Endothelial cell of umbilical vein (primary cell): ENCODE measurements around the gene SYNE1. TPM values are rescaled to one million over a fixed set of nuclear protein-coding genes. Genes with fewer than 3 reads are reported as not detected.

ENCODE experiments used
- BruUV-seq: library from RNA; stranded (reverse); fragments of 400-500 nt; replicated peaks from 2 replicates; lab custom pipeline; 2021; lab: Mats Ljungman, UMichigan
- CTCF ChIA-PET: fragments of 300-600, 350-600 bp; sonication (Branson Sonifier 250); formaldehyde crosslinking; loops from one replicate; lab custom pipeline; 2021; ENCODE audit warnings: antibody characterized with exemption, inconsistent platforms; lab: Charles Lee
- POLR2A ChIA-PET: fragments of 300-600, 350-600 bp; sonication (Branson Sonifier 250); formaldehyde crosslinking; loops from one replicate; lab custom pipeline; 2021; ENCODE audit warnings: antibody characterized with exemption, inconsistent platforms; lab: Charles Lee
- DNase-seq: peaks from one replicate; pipeline ENCODE4 v3.0.0-alpha.2; 2011; ENCODE audit warnings: low read depth, low spot score
- FAIRE-seq: peaks from 2 replicates; lab custom pipeline; 2011; peaks lifted over from hg19 to GRCh38; lab: Jason Lieb, UNC
- H2AFZ ChIP-seq: 2 replicates; pipeline ENCODE4 v1.6.0; 2012; ENCODE audit warnings: low read depth, low read length, control low read depth, inconsistent platforms
- H3K27ac ChIP-seq: 2 replicates; pipeline ENCODE4 v1.5.1; 2011; ENCODE audit warnings: low read depth, mild to moderate bottlenecking, control low read depth, low read length, moderate library complexity; ENCODE audit not compliant: insufficient read depth
- H3K27me3 ChIP-seq, 2 experiments: 2 replicates each; pipeline versions ENCODE4 v1.6.0 to v1.6.1; 2011; ENCODE audit warnings: low read length in 2 of 2, mixed read lengths in 1 of 2; ENCODE audit not compliant: control insufficient read depth in 2 of 2, insufficient read depth in 2 of 2
- H3K36me3 ChIP-seq, 2 experiments: 2 replicates in 1 of 2; 3 replicates in 1 of 2; pipeline ENCODE4 v1.5.1; 2011; ENCODE audit warnings: low read length in 2 of 2, mild to moderate bottlenecking in 1 of 2, moderate library complexity in 1 of 2; ENCODE audit not compliant: control insufficient read depth in 2 of 2, insufficient read depth in 2 of 2; ENCODE audit errors: extremely low read depth in 1 of 2
- H3K4me1 ChIP-seq: 3 replicates; pipeline ENCODE4 v1.5.1; 2011; ENCODE audit warnings: mild to moderate bottlenecking, low read length; ENCODE audit not compliant: control insufficient read depth, insufficient read depth; ENCODE audit errors: extremely low read depth
- H3K4me2 ChIP-seq: 2 replicates; pipeline ENCODE4 v1.6.1; 2011; ENCODE audit warnings: low read length, control low read depth, mixed read lengths; ENCODE audit not compliant: insufficient read depth
- H3K4me3 ChIP-seq, 3 experiments: fragments of 200-600 bp in 1 of 3; sonication (generic), shearing (Covaris generic) in 1 of 3; replicated peaks in 1 of 3; 2 replicates each; pipeline ENCODE4 v1.5.1; 2011 to 2016; ENCODE audit warnings: control low read depth in 3 of 3, low read length in 3 of 3, mild to moderate bottlenecking in 2 of 3, inconsistent platforms in 1 of 3, low read depth in 1 of 3, moderate library complexity in 1 of 3; ENCODE audit not compliant: insufficient read depth in 1 of 3
- H3K79me2 ChIP-seq: 2 replicates; pipeline ENCODE4 v1.6.0; 2012; ENCODE audit warnings: low read length, inconsistent platforms; ENCODE audit not compliant: control insufficient read depth, insufficient read depth
- H3K9ac ChIP-seq: replicated peaks from 2 replicates; pipeline ENCODE3; 2011; ENCODE audit warnings: low read length, control low read depth; ENCODE audit not compliant: insufficient read depth; ENCODE audit errors: extremely low read depth
- H3K9me1 ChIP-seq: replicated peaks from 3 replicates; pipeline ENCODE4 v1.6.0; 2011; ENCODE audit warnings: mild to moderate bottlenecking, low read length; ENCODE audit not compliant: control insufficient read depth, insufficient read depth; ENCODE audit errors: extremely low read depth
- H3K9me3 ChIP-seq: replicated peaks from 2 replicates; pipeline ENCODE4 v1.5.1; 2012; ENCODE audit warnings: low read length, inconsistent platforms; ENCODE audit not compliant: control insufficient read depth, insufficient read depth
- H4K20me1 ChIP-seq: replicated peaks from 2 replicates; pipeline ENCODE3; 2011; ENCODE audit warnings: mild to moderate bottlenecking, low read length; ENCODE audit not compliant: control insufficient read depth, insufficient read depth; ENCODE audit errors: extremely low read depth
- EZH2 ChIP-seq: IDR thresholded peaks from 2 replicates; pipeline ENCODE4 v1.6.1; 2012; ENCODE audit warnings: borderline replicate concordance, low read depth, mild to moderate bottlenecking, moderate library complexity, low read length, inconsistent platforms; ENCODE audit not compliant: severe bottlenecking
- FOS ChIP-seq: IDR thresholded peaks from 2 replicates; pipeline ENCODE4 v1.6.1; 2011; ENCODE audit warnings: mild to moderate bottlenecking, low read length, moderate library complexity, borderline replicate concordance; ENCODE audit not compliant: insufficient read depth
- GATA2 ChIP-seq: IDR thresholded peaks from 2 replicates; pipeline ENCODE4 v1.7.0; 2011; ENCODE audit warnings: low read depth, mild to moderate bottlenecking, moderate library complexity, mixed read lengths, low read length; ENCODE audit not compliant: insufficient read length, insufficient read depth
- JUN ChIP-seq: IDR thresholded peaks from 2 replicates; pipeline ENCODE4 v1.6.1; 2011; ENCODE audit warnings: borderline replicate concordance, low read depth; ENCODE audit not compliant: insufficient read length, insufficient read depth
- MYC ChIP-seq: IDR thresholded peaks from one replicate; pipeline ENCODE4 v1.6.1; 2011; ENCODE audit warnings: mild to moderate bottlenecking, low read depth, low read length
- POLR2A ChIP-seq: IDR thresholded peaks from 2 replicates; pipeline ENCODE4 v1.6.1; 2012; ENCODE audit warnings: low read depth, mild to moderate bottlenecking, control low read depth, low read length
- POLR2AphosphoS5 ChIP-seq: IDR thresholded peaks from 2 replicates; pipeline ENCODE4 v1.6.1; 2012; ENCODE audit warnings: low read depth, mild to moderate bottlenecking, control low read depth, low read length, moderate library complexity; ENCODE audit not compliant: insufficient read depth
- dilution Hi-C: fragments of 300-500 bp; cut with MboI; formaldehyde crosslinking; loops from one replicate; pipeline ENCODE4 v1.15.0; 2019; ENCODE audit warnings: low sequenced_read_pairs; ENCODE audit not compliant: extremely low pct_ligation_motif_present
- intact Hi-C: fragments of 100-400 bp; cut with micrococcal nuclease; formaldehyde crosslinking; loops from one replicate; pipeline ENCODE4 v1.10.0; 2022
- polyA plus RNA-seq, 4 experiments: library from polyadenylated mRNA; depleted of rRNA in 3 of 4; stranded (reverse) in 3 of 4; unstranded in 1 of 4; fragments of >200 nt; gene quantifications; 2 replicates each; pipeline versions ENCODE4 v1.2.1 to v1.2.3, GENCODE V29; 2011 to 2012; ENCODE audit warnings: missing spikeins in 1 of 4
- total RNA-seq: library from RNA; stranded (reverse); gene quantifications from 2 replicates; pipeline ENCODE4 v1.2.3, GENCODE V29; 2021
- TF ChIP-seq, protein P1 (sequence below): IDR thresholded peaks from 2 replicates; pipeline ENCODE4 v1.6.1; 2011; ENCODE audit not compliant: insufficient read depth, insufficient read length
- TF ChIP-seq, protein P2 (sequence below), 2 donors: IDR thresholded peaks; 1 replicate in 1 of 2; 2 replicates in 1 of 2; pipeline ENCODE4 v1.5.1; 2011; ENCODE audit warnings: low read length in 2 of 2, mild to moderate bottlenecking in 2 of 2, moderate library complexity in 2 of 2, control low read depth in 1 of 2, inconsistent platforms in 1 of 2, low read depth in 1 of 2; ENCODE audit not compliant: insufficient read depth in 1 of 2; ENCODE audit errors: extremely low read depth in 1 of 2

SYNE1 gene
- total and polyA plus RNA-seq, 2 donors (not counting 3 experiments of a cell fraction or from before 2014, with no cell fraction given) = 26.5 to 52.3 TPM

DNA sequence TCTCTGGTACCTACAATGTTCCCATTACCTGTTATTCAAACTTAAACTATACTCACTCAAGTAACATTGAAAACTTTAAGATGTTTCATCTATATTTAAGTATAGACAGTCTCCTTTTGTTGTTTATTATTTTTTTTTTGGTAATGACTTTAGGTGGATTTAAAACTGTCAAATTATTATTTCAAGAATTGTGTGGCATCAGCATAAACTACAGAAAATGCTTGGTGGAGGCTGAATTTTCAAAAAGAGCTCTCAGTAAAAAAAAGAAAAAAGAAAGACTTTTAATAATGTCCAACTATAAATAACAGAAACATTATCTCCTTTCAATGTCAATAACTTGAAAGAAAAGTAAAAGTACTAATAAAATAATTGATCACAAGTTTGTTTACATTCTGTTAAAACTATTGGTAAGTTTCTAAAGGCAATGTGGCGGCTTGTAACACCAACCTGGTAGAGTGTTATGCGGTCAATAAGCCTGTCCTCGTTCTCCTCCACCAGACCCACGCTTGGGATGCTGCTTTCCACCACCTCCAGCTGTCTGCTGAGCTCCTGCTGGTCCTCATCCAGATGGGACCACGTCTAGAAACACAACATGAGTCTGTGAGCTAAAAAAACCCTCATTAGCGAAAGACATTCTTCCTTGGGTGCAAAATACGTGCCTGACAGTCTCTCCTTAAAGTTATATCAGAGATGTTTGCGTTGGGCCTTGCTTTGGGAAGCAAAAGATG lies 400.6 kb downstream of the SYNE1 start:
- Histone ChIP-seq H3K4me3 (no peak overlapping the region), H3K27me3 (no peaks in the 10 kb centered on the region), H3K79me2 (no peaks in the 10 kb centered on the region), H3K9me1 (no peaks in the 10 kb centered on the region), H3K4me2 (no peak overlapping the region), H2AFZ (no peak overlapping the region), H3K9me3 (no peaks in the 10 kb centered on the region), H3K27ac (no peak overlapping the region), H3K4me1 (peaks cover 4% of the 10 kb centered on the region), H4K20me1 (no peaks in the 10 kb centered on the region), H3K9ac (no peak overlapping the region), H3K36me3 (peaks cover 0 to 8% of the 10 kb centered on the region in 2 experiments)
- no peak for FAIRE-seq
- ChIA-PET POLR2A (no interaction called here), CTCF (interaction anchor here (1.6 kb wide), 1 partner anchor 9 kb away, joined by 6 read pairs; no protein-coding TSS in a partner anchor)
- BruUV-seq = no TSS peak
- DNase-seq = no peak
- intact Hi-C loops (no loop called here), dilution Hi-C loops (no loop called here)
- TF ChIP-seq FOS = no peak
- TF ChIP-seq, protein P1, sequence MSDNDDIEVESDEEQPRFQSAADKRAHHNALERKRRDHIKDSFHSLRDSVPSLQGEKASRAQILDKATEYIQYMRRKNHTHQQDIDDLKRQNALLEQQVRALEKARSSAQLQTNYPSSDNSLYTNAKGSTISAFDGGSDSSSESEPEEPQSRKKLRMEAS = no peak

DNA sequence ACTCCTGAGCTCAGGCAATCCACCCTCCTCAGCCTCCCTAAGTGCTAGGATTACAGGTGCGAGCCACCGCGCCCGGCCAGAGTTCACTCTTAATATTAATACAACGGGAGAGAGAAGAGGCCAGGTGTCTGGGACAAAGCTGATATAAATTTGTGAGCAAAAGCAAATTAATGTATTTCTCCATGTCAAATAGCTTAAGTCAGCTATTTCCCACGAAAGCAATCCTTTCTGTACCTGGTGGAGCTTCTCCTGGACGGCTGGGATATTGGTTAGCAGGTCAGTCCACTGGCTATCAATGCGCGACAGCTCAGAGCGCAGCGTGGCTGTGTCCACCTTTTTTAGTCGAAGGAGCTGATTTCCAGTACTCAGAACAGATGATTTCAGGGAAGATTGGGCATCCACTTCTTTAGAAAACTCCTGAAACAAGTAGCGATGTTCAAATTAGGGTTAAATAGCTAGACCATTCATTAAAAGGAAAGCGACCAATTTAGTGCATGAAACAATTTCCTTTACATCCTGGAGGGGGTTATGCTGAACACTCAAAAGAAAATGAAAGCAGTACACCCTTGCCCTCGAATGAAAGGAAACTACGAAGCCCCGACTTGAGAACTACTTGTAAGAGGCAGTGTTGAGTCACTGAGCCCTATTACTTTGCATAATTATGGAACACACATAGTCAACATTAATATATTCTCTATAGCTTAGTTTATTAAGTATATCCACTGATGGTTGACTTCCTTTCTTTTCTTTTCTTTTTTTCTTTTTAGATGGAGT lies 403.4 kb downstream of the SYNE1 start:
- TF ChIP-seq GATA2 (no peak), JUN (no peak), MYC (no peak), FOS (no peak), POLR2AphosphoS5 (no peak), POLR2A (no peak), EZH2 (no peak)
- TF ChIP-seq, protein P2, sequence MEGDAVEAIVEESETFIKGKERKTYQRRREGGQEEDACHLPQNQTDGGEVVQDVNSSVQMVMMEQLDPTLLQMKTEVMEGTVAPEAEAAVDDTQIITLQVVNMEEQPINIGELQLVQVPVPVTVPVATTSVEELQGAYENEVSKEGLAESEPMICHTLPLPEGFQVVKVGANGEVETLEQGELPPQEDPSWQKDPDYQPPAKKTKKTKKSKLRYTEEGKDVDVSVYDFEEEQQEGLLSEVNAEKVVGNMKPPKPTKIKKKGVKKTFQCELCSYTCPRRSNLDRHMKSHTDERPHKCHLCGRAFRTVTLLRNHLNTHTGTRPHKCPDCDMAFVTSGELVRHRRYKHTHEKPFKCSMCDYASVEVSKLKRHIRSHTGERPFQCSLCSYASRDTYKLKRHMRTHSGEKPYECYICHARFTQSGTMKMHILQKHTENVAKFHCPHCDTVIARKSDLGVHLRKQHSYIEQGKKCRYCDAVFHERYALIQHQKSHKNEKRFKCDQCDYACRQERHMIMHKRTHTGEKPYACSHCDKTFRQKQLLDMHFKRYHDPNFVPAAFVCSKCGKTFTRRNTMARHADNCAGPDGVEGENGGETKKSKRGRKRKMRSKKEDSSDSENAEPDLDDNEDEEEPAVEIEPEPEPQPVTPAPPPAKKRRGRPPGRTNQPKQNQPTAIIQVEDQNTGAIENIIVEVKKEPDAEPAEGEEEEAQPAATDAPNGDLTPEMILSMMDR (IDR thresholded peaks at IDR 0.05; ENCODE audit: extremely low read depth in 1 of 2, insufficient read depth in 1 of 2, low read depth in 1 of 2, low read length in 2 of 2) = no peak
- TF ChIP-seq, protein P1 = no peak
- Histone ChIP-seq H3K36me3 (peaks cover 0 to 3% of the 10 kb centered on the region in 2 experiments), H3K4me3 (no peak overlapping the region), H3K4me1 (peaks cover 4% of the 10 kb centered on the region), H3K27ac (no peak overlapping the region), H3K27me3 (no peaks in the 10 kb centered on the region), H3K9ac (no peak overlapping the region), H3K9me1 (no peaks in the 10 kb centered on the region), H3K79me2 (no peaks in the 10 kb centered on the region), H3K4me2 (peak overlapping the region; percentile 10), H2AFZ (peak overlapping the region; percentile 39), H3K9me3 (no peaks in the 10 kb centered on the region), H4K20me1 (no peaks in the 10 kb centered on the region)
- dilution Hi-C loops = no loop called here
- ChIA-PET POLR2A (no interaction called here), CTCF (interaction anchor here (0.9 to 1.2 kb wide), 4 partner anchors 8 to 123 kb away, joined by 3 to 5 read pairs (median 4); no protein-coding TSS in a partner anchor)
- intact Hi-C loops = loop anchor here (2.0 kb wide), 1 partner anchor 69 kb away; no protein-coding TSS in a partner anchor
- DNase-seq (peak; percentile 73), FAIRE-seq (peak; percentile 57)
- BruUV-seq = no TSS peak
